Mesothelial cell of epicardium (in vitro differentiated cells): ENCODE results near the gene LIMCH1. TPM values are rescaled to one million over a fixed set of nuclear protein-coding genes. Genes with fewer than 3 reads are reported as not detected.

Experiments used
- DNase-seq, 2 experiments: peaks; one replicate each; pipeline ENCODE4 v3.0.0; 2021; ENCODE audit warnings: low spot score in 2 of 2; ENCODE audit not compliant: unreplicated experiment in 2 of 2
- H3K27ac Mint-ChIP-seq: 2 replicates; pipeline ENCODE4 v1.8.0; 2021; ENCODE audit warnings: mixed read lengths
- H3K27me3 Mint-ChIP-seq: 2 replicates; pipeline ENCODE4 v1.8.0; 2021; ENCODE audit warnings: low read depth, mixed read lengths
- H3K36me3 Mint-ChIP-seq: 2 replicates; pipeline ENCODE4 v1.8.0; 2021; ENCODE audit warnings: mixed read lengths
- H3K4me1 Mint-ChIP-seq: 2 replicates; pipeline ENCODE4 v1.8.0; 2021; ENCODE audit warnings: mixed read lengths
- H3K4me3 Mint-ChIP-seq: 2 replicates; pipeline ENCODE4 v1.8.0; 2021; ENCODE audit warnings: mild to moderate bottlenecking, moderate library complexity, mixed read lengths
- H3K9me3 Mint-ChIP-seq: 2 replicates; pipeline ENCODE4 v1.8.0; 2021; ENCODE audit warnings: mixed read lengths
- CTCF ChIP-seq: fragments of 200-600 bp; sonication (generic); IDR thresholded peaks from one replicate; pipeline ENCODE4 v1.5.0; 2021; ENCODE audit warnings: antibody characterized with exemption; ENCODE audit not compliant: unreplicated experiment
- total RNA-seq: library from RNA; stranded (reverse); gene quantifications from 3 replicates; pipeline ENCODE4 v1.2.1, GENCODE V29; 2021

LIMCH1 gene
- total RNA-seq, 1 donor from 2014 or later, result 66.8 TPM

- no peak for DNase-seq
- Mint-ChIP-seq H3K4me1 (peaks cover 32% of the 10 kb centered on the region), H3K4me3 (no peak overlapping the region), H3K9me3 (no peaks in the 10 kb centered on the region), H3K27me3 (no peaks in the 10 kb centered on the region), H3K27ac (peak overlapping the region; percentile 86), H3K36me3 (peaks cover 11% of the 10 kb centered on the region)
- no peak for TF ChIP-seq CTCF
Observed at GRCh38 chr4:41657561-41657960, 119.6 kb downstream of the LIMCH1 start.

DNA sequence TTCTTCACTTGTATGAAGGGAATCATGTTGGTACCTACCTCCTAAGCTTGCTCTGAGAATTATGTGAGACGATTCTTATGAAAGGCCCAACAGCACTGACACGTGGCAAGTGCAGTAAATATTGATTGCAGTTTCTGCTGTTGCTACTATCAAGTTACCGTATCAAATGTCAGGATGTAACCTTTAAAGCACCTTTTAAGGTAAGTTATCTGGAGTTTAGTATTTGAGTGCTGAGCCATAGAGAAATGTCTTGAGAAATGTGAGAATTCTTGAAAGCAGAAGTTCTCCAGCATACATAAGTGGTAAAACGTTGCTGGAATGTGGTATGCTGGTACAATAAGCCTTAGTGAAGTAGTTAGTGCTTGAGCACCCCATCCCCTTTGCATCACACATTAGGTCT is 120.2 kb downstream of the LIMCH1 start:
- Mint-ChIP-seq H3K36me3 (peaks cover 15% of the 10 kb centered on the region), H3K9me3 (no peaks in the 10 kb centered on the region), H3K27me3 (no peaks in the 10 kb centered on the region), H3K27ac (no peak overlapping the region), H3K4me1 (peaks cover 36% of the 10 kb centered on the region), H3K4me3 (no peak overlapping the region)
- no peak for TF ChIP-seq CTCF
- no peak for DNase-seq

GRCh38 chr4:41660352-41660751 is 122.4 kb downstream of the LIMCH1 start:
- no peak overlapping the region for H3K27ac Mint-ChIP-seq
- no peaks in the 10 kb centered on the region for H3K27me3 Mint-ChIP-seq
- no peak for DNase-seq
- no peak overlapping the region for H3K4me3 Mint-ChIP-seq
- no peak for TF ChIP-seq CTCF
- H3K36me3 Mint-ChIP-seq, result peaks cover 3% of the 10 kb centered on the region
- H3K9me3 Mint-ChIP-seq, result no peaks in the 10 kb centered on the region
- peaks cover 36% of the 10 kb centered on the region for H3K4me1 Mint-ChIP-seq

DNA sequence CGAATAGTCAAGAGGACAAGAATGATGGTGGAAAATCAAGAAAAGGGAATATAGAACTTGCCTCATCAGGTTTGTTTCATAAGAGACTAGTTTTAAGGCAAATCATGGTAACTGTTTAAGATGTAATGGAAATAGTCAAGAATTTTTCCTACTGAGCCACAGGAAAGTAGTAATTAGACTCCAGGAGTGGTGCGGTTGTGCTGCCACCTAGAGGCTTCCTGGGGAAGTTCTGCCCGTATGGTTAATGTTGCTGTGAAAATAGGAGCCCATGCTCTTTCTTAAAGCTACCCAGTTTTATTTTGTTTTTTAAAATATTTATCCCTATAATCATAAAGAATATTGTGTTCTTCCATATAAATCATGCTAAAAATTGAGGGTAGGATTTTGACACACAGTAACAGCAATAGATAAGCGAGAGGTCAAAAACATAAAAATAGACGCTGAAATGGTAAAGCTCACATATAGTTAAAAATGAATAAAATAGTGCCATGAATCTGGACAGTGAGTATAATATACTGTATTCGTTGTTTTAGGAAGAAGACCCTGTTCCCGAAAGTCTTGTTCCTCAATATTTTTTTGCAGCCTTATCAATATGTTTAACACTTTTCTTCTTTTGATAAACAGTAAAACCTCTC is 123.6 kb downstream of the LIMCH1 start:
- TF ChIP-seq CTCF, result peak; percentile 88
- no peaks in the 10 kb centered on the region for H3K9me3 Mint-ChIP-seq
- no peak overlapping the region for H3K27ac Mint-ChIP-seq
- no peak overlapping the region for H3K4me3 Mint-ChIP-seq
- no peaks in the 10 kb centered on the region for H3K27me3 Mint-ChIP-seq
- DNase-seq, result peak; percentile 25 to 71
- H3K4me1 Mint-ChIP-seq, result peaks cover 26% of the 10 kb centered on the region
- peaks cover 6% of the 10 kb centered on the region for H3K36me3 Mint-ChIP-seq

- Mint-ChIP-seq H3K4me3 (no peak overlapping the region), H3K4me1 (peaks cover 7% of the 10 kb centered on the region), H3K27me3 (no peaks in the 10 kb centered on the region), H3K9me3 (no peaks in the 10 kb centered on the region), H3K36me3 (peaks cover 16% of the 10 kb centered on the region), H3K27ac (no peak overlapping the region)
- no peak for TF ChIP-seq CTCF
- no peak for DNase-seq
Observed at GRCh38 chr4:41665636-41666207, 127.8 kb downstream of the LIMCH1 start.

GRCh38 chr4:41668024-41668423 is 130.1 kb downstream of the LIMCH1 start:
- TF ChIP-seq CTCF, result no peak
- Mint-ChIP-seq H3K36me3 (peaks cover 16% of the 10 kb centered on the region), H3K4me3 (no peak overlapping the region), H3K27me3 (no peaks in the 10 kb centered on the region), H3K27ac (no peak overlapping the region), H3K9me3 (no peaks in the 10 kb centered on the region), H3K4me1 (no peaks in the 10 kb centered on the region)
- no peak for DNase-seq
